GM10266 (cell line): ENCODE data around the gene HTR5A.

ENCODE experiments used
- DNase-seq: peaks from one replicate; pipeline ENCODE4 v3.0.0; 2012; ENCODE audit errors: extremely low spot score
- TF ChIP-seq, protein P1 (sequence below): IDR thresholded peaks from 2 replicates; pipeline ENCODE4 v1.5.1; 2012; ENCODE audit warnings: mild to moderate bottlenecking, low read depth; ENCODE audit not compliant: control insufficient read depth, insufficient read depth; ENCODE audit errors: missing control alignments

HTR5A gene

DNA sequence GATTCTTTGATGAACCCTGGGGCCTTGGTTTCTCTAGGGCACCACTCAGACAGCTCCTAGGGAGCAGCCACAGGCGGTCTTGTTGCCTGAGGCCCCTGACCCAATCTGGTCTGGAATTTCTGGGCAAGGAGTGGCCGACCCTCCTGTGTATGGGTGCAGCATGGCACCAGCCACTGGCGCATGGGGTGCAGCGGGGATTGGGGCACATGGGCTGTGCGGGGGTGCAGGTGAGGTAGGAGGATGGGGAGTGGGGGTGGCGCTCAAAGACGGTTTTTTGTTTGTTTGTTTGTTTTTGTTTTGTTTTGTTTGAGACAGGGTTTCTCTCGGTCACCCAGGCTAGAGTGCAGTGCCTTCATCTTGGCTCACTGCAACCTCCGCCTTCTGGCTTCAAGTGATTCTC, 62.3 kb downstream of the HTR5A start:
- no peak for DNase-seq
- TF ChIP-seq, protein P1, sequence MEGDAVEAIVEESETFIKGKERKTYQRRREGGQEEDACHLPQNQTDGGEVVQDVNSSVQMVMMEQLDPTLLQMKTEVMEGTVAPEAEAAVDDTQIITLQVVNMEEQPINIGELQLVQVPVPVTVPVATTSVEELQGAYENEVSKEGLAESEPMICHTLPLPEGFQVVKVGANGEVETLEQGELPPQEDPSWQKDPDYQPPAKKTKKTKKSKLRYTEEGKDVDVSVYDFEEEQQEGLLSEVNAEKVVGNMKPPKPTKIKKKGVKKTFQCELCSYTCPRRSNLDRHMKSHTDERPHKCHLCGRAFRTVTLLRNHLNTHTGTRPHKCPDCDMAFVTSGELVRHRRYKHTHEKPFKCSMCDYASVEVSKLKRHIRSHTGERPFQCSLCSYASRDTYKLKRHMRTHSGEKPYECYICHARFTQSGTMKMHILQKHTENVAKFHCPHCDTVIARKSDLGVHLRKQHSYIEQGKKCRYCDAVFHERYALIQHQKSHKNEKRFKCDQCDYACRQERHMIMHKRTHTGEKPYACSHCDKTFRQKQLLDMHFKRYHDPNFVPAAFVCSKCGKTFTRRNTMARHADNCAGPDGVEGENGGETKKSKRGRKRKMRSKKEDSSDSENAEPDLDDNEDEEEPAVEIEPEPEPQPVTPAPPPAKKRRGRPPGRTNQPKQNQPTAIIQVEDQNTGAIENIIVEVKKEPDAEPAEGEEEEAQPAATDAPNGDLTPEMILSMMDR = no peak

DNA sequence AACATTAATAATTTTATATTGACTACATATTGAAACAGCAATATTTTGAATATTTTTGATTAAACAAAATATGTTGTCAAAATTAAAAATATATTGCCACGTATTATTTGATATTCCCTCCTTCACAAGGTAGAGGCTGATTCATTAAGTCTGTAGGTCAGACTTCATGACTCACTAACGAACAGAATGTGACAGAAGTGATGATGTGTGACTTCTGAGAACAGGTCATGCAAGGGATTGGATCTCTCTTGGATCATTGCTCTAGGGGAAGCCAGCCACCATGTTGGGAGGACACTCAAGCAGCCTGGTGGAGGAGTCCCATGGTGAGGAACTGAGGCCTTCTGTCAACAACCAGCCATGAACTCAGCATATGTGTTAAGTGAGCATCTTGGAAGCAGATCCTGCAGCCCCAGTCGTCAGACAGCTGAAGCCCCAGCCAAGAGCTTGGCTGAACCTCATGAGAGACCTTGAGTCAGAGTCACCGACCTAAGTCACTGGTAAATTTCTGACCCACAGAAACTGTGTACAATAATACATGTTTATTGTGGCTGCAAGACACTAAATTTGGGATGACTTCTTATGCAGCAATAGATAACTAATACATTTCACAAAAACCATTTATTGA, 66.6 kb downstream of the HTR5A start:
- TF ChIP-seq, protein P1 = no peak
- no peak for DNase-seq
